ENCODE measurements around the gene FAM120B. TPM values are rescaled to one million over a fixed set of nuclear protein-coding genes. Genes with fewer than 3 reads are reported as not detected.
A peak's percentile ranks its signal among the peaks of the same experiment; 100 is the strongest.

Gene FAM120B
- total RNA-seq, 4 donors from 2014 or later, result 10.7 to 17.0 (median 13.5) TPM

- DNase-seq, result no peak
- H3K36me3 ChIP-seq, result no peaks in the 10 kb centered on the region
- no peak for TF ChIP-seq POLR2A (IDR thresholded peaks at IDR 0.05)
- TF ChIP-seq, protein P1, sequence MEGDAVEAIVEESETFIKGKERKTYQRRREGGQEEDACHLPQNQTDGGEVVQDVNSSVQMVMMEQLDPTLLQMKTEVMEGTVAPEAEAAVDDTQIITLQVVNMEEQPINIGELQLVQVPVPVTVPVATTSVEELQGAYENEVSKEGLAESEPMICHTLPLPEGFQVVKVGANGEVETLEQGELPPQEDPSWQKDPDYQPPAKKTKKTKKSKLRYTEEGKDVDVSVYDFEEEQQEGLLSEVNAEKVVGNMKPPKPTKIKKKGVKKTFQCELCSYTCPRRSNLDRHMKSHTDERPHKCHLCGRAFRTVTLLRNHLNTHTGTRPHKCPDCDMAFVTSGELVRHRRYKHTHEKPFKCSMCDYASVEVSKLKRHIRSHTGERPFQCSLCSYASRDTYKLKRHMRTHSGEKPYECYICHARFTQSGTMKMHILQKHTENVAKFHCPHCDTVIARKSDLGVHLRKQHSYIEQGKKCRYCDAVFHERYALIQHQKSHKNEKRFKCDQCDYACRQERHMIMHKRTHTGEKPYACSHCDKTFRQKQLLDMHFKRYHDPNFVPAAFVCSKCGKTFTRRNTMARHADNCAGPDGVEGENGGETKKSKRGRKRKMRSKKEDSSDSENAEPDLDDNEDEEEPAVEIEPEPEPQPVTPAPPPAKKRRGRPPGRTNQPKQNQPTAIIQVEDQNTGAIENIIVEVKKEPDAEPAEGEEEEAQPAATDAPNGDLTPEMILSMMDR (IDR thresholded peaks at IDR 0.05 in 4 of 5, conservative IDR thresholded peaks at IDR 0.05 in 1 of 5), result no peak
- ATAC-seq, result no peak
- no peaks in the 10 kb centered on the region for H3K9me3 ChIP-seq
- H3K27me3 ChIP-seq, result no peaks in the 10 kb centered on the region
- in situ Hi-C loops (cut with MboI; ENCODE audit: low sequenced_read_pairs in 4 of 4) (loop anchor here in 2 of 4 donors (25.0 kb wide), 2 partner anchors 238 to 438 kb away; no protein-coding TSS in a partner anchor), intact Hi-C loops (cut with DNase I; ENCODE audit: low total_unique reads) (no loop called here)
- H3K4me3 ChIP-seq, result no peak overlapping the region
- no peak overlapping the region for H3K27ac ChIP-seq
- H3K4me1 ChIP-seq, result peaks cover 22 to 26% of the 10 kb centered on the region in 2 donors
Observed at GRCh38 chr6:170274713-170275560, 31.6 kb upstream of the FAM120B start.

DNA sequence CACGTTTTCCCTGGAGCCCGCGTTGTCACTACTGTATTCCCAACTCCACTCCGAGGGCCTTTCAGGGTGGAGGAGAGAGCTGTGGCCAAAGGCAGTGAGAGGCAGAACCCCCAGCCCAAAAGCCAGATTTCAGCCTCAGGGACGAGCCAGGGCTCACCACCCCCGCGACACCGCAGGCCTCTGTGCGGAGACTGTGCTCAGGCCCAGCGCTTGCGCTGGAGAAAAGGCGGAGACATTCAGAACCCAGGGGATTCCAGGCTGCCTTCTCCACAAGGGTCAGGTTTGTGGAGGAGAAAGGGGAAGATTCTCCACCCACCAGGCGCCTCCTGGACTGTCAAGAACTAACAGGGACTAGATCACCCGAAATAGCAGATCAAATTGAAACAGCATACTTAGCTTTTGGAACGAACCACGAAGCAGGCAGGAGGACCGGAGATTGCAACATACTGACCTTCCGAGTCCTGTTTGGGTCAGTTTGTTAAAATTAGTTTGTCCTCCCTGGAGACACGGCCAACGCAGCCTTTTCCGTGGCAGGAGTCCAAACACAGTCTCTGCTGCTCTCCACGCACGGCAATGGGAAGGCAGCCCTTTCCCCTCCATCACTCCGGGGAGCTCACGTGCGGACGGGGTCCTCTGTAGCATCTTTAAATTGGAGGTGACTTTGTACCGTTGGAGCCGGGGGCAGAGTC lies 30.0 kb upstream of the FAM120B start:
- Histone ChIP-seq H3K27me3 (no peaks in the 10 kb centered on the region), H3K4me1 (peaks cover 22 to 26% of the 10 kb centered on the region in 2 donors), H3K9me3 (no peaks in the 10 kb centered on the region), H3K4me3 (peak overlapping the region in 1 of 4 donors; percentile 3), H3K27ac (peak overlapping the region; percentile 39 to 86 (median 69)), H3K36me3 (no peaks in the 10 kb centered on the region)
- intact Hi-C loops (cut with DNase I; ENCODE audit: low total_unique reads), result no loop called here
- TF ChIP-seq, protein P1 (IDR thresholded peaks at IDR 0.05 in 4 of 5, conservative IDR thresholded peaks at IDR 0.05 in 1 of 5), result no peak
- TF ChIP-seq POLR2A (IDR thresholded peaks at IDR 0.05), result no peak
- DNase-seq (peak in 1 of 2 donors; percentile 52), ATAC-seq (peak; percentile 18 to 28)
- in situ Hi-C loops (cut with MboI; ENCODE audit: low sequenced_read_pairs in 4 of 4), result loop anchor here in 2 of 4 donors (25.0 kb wide), 2 partner anchors 239 to 439 kb away; no protein-coding TSS in a partner anchor

DNA sequence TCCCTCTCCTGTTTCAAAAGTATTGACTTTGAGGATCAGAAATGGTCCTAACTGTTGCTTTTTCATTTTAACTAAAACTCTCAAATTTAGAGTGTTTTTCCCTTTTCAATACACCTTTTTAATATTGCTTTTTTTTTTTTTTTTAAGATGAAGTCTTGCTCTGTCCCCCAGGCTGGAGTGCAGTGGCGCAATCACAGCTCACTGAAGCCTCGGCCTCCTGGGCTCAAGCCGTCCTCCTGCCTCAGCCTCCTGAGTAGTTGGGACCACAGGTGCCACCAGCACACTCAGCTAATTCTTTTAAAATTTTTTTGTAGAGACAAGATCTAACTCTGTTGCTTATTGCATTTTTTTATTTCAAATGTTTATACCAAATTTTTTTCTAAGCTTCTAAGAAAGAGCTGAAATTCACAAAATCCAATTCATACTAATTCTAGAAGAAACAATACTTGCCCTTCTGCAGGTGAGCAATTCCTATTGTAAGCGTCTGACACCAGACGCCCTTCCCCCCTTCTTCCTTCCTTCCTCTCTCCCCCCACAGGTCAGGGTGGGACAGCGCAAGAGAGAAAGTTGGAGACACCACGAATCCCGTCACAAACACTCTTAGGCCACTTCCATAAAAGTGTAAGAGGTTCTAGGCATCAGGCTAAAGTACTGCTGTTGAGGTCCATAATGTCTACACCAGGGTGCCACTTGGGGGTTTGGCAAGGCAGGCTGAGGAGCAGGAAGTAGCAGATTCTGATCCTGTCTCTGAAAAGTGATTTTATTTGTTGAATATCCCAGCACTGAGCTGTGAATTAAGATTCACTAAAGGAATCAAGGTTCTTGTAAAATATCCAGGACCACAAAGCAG lies 28.4 kb upstream of the FAM120B start:
- H3K4me1 ChIP-seq, result peaks cover 22 to 26% of the 10 kb centered on the region in 2 donors
- H3K27me3 ChIP-seq, result no peaks in the 10 kb centered on the region
- H3K4me3 ChIP-seq, result no peak overlapping the region
- peak overlapping the region; percentile 2 to 90 (median 86) for H3K27ac ChIP-seq
- ATAC-seq (no peak), DNase-seq (no peak)
- no peaks in the 10 kb centered on the region for H3K9me3 ChIP-seq
- in situ Hi-C loops (cut with MboI; ENCODE audit: low sequenced_read_pairs in 4 of 4) (loop anchor here in 2 of 4 donors (25.0 kb wide), 2 partner anchors 241 to 441 kb away; no protein-coding TSS in a partner anchor), intact Hi-C loops (cut with DNase I; ENCODE audit: low total_unique reads) (no loop called here)
- TF ChIP-seq, protein P1 (IDR thresholded peaks at IDR 0.05 in 4 of 5, conservative IDR thresholded peaks at IDR 0.05 in 1 of 5), result no peak
- no peak for TF ChIP-seq POLR2A (IDR thresholded peaks at IDR 0.05)
- no peaks in the 10 kb centered on the region for H3K36me3 ChIP-seq

DNA sequence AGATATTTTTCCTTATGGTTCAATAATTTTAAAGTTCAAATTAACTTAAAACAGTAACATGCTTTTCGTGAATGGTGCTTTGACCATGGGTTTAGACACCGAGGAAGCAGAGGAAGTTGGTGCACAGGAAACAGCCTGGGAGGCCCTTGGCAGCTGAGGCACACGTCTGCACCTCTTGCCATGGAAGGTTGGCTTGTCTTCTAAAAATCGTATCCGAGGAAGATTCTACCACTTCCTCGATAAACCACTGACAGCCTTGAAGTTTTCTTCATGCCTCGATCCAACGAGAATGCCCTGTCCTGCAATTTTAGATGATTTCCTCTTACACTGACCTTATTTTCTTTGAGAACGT lies 27.8 kb upstream of the FAM120B start:
- Histone ChIP-seq H3K36me3 (no peaks in the 10 kb centered on the region), H3K27ac (peak overlapping the region; percentile 2 to 90 (median 86))
- in situ Hi-C loops (cut with MboI; ENCODE audit: low sequenced_read_pairs in 4 of 4), result loop anchor here in 2 of 4 donors (25.0 kb wide), 2 partner anchors 241 to 441 kb away; no protein-coding TSS in a partner anchor

More for the DNA sequence above, 27.8 kb upstream of the FAM120B start:
- Histone ChIP-seq H3K27me3 (no peaks in the 10 kb centered on the region), H3K9me3 (no peaks in the 10 kb centered on the region), H3K4me1 (peaks cover 22 to 26% of the 10 kb centered on the region in 2 donors), H3K4me3 (no peak overlapping the region)
- DNase-seq, result no peak
- intact Hi-C loops (cut with DNase I; ENCODE audit: low total_unique reads), result no loop called here
- TF ChIP-seq, protein P1 (IDR thresholded peaks at IDR 0.05 in 4 of 5, conservative IDR thresholded peaks at IDR 0.05 in 1 of 5), result no peak
- no peak for TF ChIP-seq POLR2A (IDR thresholded peaks at IDR 0.05)
- ATAC-seq, result no peak

All from gastrocnemius medialis (tissue), 4 donors.